Subcutaneous abdominal adipose tissue (tissue), 5 donors: ENCODE measurements around the gene UTP14C.
A peak's percentile ranks its signal among the peaks of the same experiment; 100 is the strongest.
"Not testable (repeated sequence)": the region's sequence is repeated elsewhere in the genome, so short reads cannot be mapped to it uniquely, and the experiment has no call there.

Experiments used
- H3K27ac ChIP-seq: one replicate; pipeline ENCODE4 v1.7.0; 2013; ENCODE audit warnings: low read depth, mild to moderate bottlenecking, inconsistent platforms, low read length, moderate library complexity
- H3K27me3 ChIP-seq, 5 donors: one replicate each; pipeline ENCODE4 v1.7.0; 2013; ENCODE audit warnings: low read length in 5 of 5, inconsistent platforms in 1 of 5; ENCODE audit not compliant: control insufficient read depth in 5 of 5, insufficient read depth in 4 of 5
- H3K36me3 ChIP-seq, 5 donors: one replicate each; pipeline ENCODE4 v1.7.0; 2013; ENCODE audit warnings: low read length in 5 of 5; ENCODE audit not compliant: control insufficient read depth in 5 of 5, insufficient read depth in 5 of 5
- H3K4me1 ChIP-seq, 5 donors: one replicate each; pipeline ENCODE4 v1.7.0; 2013; ENCODE audit warnings: low read length in 5 of 5, mild to moderate bottlenecking in 3 of 5, moderate library complexity in 1 of 5; ENCODE audit not compliant: control insufficient read depth in 5 of 5, insufficient read depth in 5 of 5
- H3K4me3 ChIP-seq, 5 donors: one replicate each; pipeline ENCODE4 v1.7.0; 2013; ENCODE audit warnings: low read length in 5 of 5, low read depth in 1 of 5
- H3K9ac ChIP-seq, 5 donors: one replicate each; pipeline ENCODE4 v1.7.0; 2013; ENCODE audit warnings: low read length in 5 of 5, mild to moderate bottlenecking in 4 of 5, moderate library complexity in 3 of 5
- H3K9me3 ChIP-seq, 5 donors: one replicate each; pipeline ENCODE4 v1.7.0; 2013; ENCODE audit warnings: low read length in 5 of 5; ENCODE audit not compliant: control insufficient read depth in 5 of 5
- donor health status: healthy.
- donor health status: healthy.
- donor health status: healthy.
- donor health status: healthy.
- donor health status: healthy.

The UTP14C gene

DNA sequence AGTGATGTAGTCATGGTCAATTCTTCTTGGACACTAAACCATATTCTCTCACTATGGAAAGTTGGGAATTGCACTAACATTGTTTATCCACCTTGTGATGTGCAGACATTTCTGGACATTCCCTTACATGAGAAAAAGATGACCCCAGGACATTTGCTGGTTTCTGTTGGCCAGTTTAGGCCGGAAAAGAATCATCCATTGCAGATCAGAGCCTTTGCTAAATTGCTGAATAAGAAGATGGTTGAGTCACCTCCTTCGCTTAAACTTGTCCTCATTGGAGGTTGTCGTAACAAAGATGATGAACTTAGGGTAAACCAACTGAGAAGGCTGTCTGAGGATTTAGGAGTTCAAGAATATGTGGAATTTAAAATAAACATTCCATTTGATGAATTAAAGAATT is at the start of gene UTP14C:
Gene UTP14C (plus strand): TSS at position 211 of the 400 bp plus-strand sequence. CDS start 4,114 bp downstream, outside the sequence.
- no peak within 1 kb of the TSS for H3K4me3 ChIP-seq
- H3K9me3 ChIP-seq: no peaks in the 10 kb centered on the region
- no peak within 1 kb of the TSS for H3K9ac ChIP-seq
- peaks cover 36 to 69% (median 44%) of the 10 kb centered on the region in 5 donors for H3K36me3 ChIP-seq
- H3K27me3 ChIP-seq: no peaks in the 10 kb centered on the region
- H3K27ac ChIP-seq: no peak within 1 kb of the TSS
- H3K4me1 ChIP-seq: peaks cover 0 to 13% (median 6%) of the 10 kb centered on the region in 5 donors

DNA sequence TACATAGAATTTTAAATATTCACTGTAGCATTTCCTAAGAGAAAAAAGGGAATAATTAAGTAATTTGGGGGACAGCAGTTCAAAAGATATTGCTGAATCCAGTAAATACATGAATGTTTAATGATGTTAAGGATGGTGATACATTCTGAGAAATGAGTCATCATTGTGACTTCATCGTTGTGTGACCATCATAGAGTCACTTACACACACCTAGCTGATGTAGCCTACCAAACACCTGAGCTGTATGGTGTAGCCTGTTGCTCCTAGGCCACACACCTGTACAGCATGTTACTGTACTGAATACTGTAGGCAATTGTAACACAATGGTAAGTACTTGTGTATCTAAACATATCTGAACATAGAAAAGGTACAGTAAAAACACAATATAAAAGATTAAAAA is 48.1 kb upstream of the UTP14C start:
- no peaks in the 10 kb centered on the region for H3K27me3 ChIP-seq
- H3K9ac ChIP-seq: no peak overlapping the region
- no peaks in the 10 kb centered on the region for H3K9me3 ChIP-seq
- no peak overlapping the region for H3K27ac ChIP-seq
- peaks cover 0 to 11% (median 4%) of the 10 kb centered on the region in 5 donors for H3K4me1 ChIP-seq
- H3K4me3 ChIP-seq: no peak overlapping the region
- peaks cover 0 to 4% (median 0%) of the 10 kb centered on the region in 5 donors for H3K36me3 ChIP-seq

DNA sequence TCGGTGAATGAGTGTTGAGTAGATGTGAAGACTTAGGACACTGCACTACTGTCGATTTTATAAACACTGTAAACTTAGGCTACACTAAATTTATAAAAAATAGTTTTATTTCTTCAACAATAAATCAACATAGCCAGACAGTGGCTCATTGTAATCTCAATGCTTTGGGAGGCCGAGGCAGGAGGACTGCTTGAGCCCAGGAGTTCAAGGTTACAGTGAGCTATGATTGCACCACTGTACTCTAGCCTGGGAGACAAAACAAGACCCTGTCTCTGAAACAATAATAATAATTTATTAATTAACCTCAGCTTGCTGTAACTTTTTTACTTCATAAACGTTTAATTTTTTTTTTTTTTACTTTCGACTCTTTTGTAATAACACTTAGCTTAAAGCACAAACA is 47.6 kb upstream of the UTP14C start:
- H3K27ac ChIP-seq: no peak overlapping the region
- H3K9me3 ChIP-seq: no peaks in the 10 kb centered on the region
- peaks cover 0 to 13% (median 5%) of the 10 kb centered on the region in 5 donors for H3K4me1 ChIP-seq
- no peak overlapping the region for H3K9ac ChIP-seq
- no peak overlapping the region for H3K4me3 ChIP-seq
- peaks cover 0 to 4% (median 0%) of the 10 kb centered on the region in 5 donors for H3K36me3 ChIP-seq
- no peaks in the 10 kb centered on the region for H3K27me3 ChIP-seq

DNA sequence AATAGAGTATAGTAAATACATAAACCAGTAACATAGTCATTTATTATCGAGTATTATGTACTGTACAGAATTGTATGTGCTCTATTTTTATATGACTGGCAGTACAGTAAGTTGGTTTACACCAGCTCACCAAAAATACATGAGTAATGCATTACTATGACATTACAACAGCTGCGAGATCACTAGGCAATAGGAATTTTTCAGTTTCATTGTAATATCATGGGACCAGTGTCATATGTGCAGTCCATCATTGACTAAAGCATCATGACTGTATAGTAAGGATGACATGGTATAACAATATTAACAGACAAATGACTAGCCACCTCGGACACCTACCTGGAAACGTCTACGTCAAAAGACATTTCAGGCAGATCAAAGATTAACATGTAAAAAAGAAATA is 46.9 kb upstream of the UTP14C start:
- Histone ChIP-seq H3K36me3 (peaks cover 0 to 4% (median 0%) of the 10 kb centered on the region in 5 donors), H3K27me3 (no peaks in the 10 kb centered on the region), H3K4me1 (peaks cover 0 to 13% (median 5%) of the 10 kb centered on the region in 5 donors)

GRCh38 chr13:51978796-51979556 is 45.5 kb upstream of the UTP14C start:
- Histone ChIP-seq H3K9me3 (no peaks in the 10 kb centered on the region), H3K27ac (no peak overlapping the region), H3K4me3 (no peak overlapping the region), H3K27me3 (no peaks in the 10 kb centered on the region), H3K9ac (no peak overlapping the region), H3K4me1 (peaks cover 0 to 13% (median 5%) of the 10 kb centered on the region in 5 donors), H3K36me3 (peaks cover 0 to 4% (median 0%) of the 10 kb centered on the region in 5 donors)

More for the DNA sequence above, 46.9 kb upstream of the UTP14C start:
- no peak overlapping the region for H3K4me3 ChIP-seq
- no peaks in the 10 kb centered on the region for H3K9me3 ChIP-seq
- H3K27ac ChIP-seq: no peak overlapping the region
- H3K9ac ChIP-seq: no peak overlapping the region

DNA sequence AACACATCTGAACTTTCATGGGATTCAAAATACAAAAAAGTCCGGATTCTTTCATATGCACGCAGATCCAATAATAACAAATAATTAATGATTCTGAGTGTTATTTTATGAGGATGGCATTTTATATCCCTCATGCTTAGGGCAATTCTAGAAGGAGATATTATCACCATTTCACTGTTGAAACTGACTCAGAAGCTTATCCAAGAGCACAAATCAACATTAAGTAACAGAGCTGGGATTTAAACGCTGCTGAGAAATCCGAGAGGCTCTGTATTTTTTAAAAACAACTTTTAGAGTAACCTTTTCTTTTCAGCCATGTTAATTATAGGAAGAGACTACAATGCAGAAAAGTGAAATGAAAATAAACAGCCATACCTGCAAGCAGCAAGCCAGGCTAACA is 43.6 kb upstream of the UTP14C start:
- Histone ChIP-seq H3K36me3 (no peaks in the 10 kb centered on the region), H3K4me1 (peaks cover 0 to 13% (median 5%) of the 10 kb centered on the region in 5 donors), H3K27me3 (no peaks in the 10 kb centered on the region), H3K27ac (no peak overlapping the region), H3K9me3 (no peaks in the 10 kb centered on the region), H3K4me3 (peak overlapping the region in 1 of 5 donors; percentile 2), H3K9ac (no peak overlapping the region)

DNA sequence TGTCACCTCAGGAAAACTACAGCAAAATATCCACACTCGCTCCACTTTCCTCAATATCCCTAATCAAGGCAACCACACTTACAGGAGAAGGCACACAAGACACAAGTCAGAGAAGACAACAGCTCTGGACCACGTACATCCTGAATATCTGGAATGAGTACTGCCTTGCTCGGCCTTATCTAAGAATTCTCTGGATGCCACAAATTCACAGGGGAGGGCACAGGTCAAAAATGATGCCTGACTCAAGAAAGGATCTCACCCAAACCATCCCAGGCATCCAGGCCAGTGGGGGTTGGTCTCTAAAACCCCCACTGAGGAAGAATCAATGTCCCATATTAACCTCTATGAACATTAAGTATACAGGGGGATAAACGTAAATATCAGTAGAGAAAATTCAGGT is 43.1 kb upstream of the UTP14C start:
- Histone ChIP-seq H3K4me1 (peaks cover 0 to 13% (median 5%) of the 10 kb centered on the region in 5 donors), H3K4me3 (peak overlapping the region in 1 of 5 donors; percentile 2), H3K36me3 (no peaks in the 10 kb centered on the region), H3K27me3 (no peaks in the 10 kb centered on the region), H3K9ac (no peak overlapping the region), H3K9me3 (no peaks in the 10 kb centered on the region), H3K27ac (no peak overlapping the region)

DNA sequence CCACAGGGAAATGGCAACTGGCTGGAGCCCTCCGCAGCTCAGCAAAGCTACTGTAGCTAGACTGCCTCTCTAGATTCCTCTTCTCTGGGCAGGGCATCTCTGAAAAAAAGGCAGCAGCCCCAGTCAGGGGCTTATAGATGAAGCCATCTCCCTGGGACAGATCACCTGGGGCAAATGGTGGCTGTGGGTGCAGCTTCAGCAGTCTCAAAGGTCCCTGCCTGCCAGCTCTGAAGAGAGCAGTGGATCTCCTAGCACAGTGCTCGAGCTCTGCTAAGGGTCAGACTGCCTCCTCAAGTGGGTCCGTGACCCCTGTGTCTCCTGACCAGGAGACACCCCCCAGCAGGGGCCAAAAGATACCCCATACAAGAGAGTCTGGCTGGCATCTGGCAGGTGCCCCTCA is 41.2 kb upstream of the UTP14C start:
- H3K9me3 ChIP-seq, H3K27me3 ChIP-seq, H3K9ac ChIP-seq, H3K27ac ChIP-seq, H3K36me3 ChIP-seq, H3K4me3 ChIP-seq: not testable (repeated sequence)
- H3K4me1 ChIP-seq: peaks cover 0 to 13% (median 5%) of the 10 kb centered on the region in 5 donors

DNA sequence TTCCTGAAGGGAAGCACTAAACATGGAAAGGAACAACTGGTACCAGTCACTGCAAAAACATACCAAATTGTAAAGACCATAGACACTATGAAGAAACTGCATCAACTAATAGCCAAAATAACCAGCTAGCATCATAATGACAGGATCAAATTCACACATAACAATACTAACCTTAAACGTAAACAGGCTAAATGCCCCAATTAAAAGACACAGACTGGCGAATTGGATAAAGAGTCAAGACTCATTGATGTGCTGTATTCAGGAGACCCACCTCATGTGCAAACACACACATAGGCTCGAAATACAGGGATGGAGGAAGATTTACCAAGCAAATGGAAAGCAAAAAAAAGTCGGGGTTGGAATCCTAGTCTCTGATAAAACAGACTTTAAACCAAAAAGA is 39.6 kb upstream of the UTP14C start:
- not testable (repeated sequence) for H3K9me3 ChIP-seq, H3K4me3 ChIP-seq, H3K36me3 ChIP-seq, H3K9ac ChIP-seq, H3K27ac ChIP-seq, H3K27me3 ChIP-seq
- peaks cover 0 to 11% (median 5%) of the 10 kb centered on the region in 5 donors for H3K4me1 ChIP-seq

GRCh38 chr13:51988988-51989618 is 35.4 kb upstream of the UTP14C start:
- H3K9ac ChIP-seq: no peak overlapping the region
- H3K4me3 ChIP-seq: no peak overlapping the region
- H3K4me1 ChIP-seq: no peaks in the 10 kb centered on the region
- H3K9me3 ChIP-seq: no peaks in the 10 kb centered on the region
- no peak overlapping the region for H3K27ac ChIP-seq
- no peaks in the 10 kb centered on the region for H3K27me3 ChIP-seq
- H3K36me3 ChIP-seq: no peaks in the 10 kb centered on the region
